ENCODE results near the gene DCUN1D4.

DNA sequence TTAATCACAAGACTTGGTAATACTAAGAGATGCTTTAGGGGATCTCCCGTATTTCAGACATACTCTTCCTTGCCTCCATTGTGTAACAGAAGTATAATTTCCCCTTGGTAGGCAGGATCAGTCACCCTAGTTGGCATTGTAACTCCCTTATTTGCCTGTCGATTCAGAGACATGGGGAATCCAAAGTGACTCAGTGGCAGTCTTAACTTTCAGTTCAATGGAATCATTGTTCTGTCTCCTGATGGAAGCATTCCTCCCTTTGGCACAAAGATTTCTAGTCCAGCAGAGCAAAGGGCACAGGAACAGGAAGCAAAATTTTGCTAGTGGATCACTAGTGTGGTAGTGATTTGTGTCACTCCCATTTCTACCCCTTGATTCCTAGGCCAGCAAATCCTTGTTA is 80.4 kb downstream of the DCUN1D4 start:
- TF ChIP-seq EZH2phosphoT487 (IDR thresholded peaks at IDR 0.05; ENCODE audit: borderline replicate concordance, low read depth) (no peak), CTCF (IDR thresholded peaks at IDR 0.05) (no peak), EP300 (IDR thresholded peaks at IDR 0.05; ENCODE audit: borderline replicate concordance in 1 of 2, low read depth in 1 of 2, low read length in 1 of 2) (no peak), POLR2AphosphoS5 (IDR thresholded peaks at IDR 0.05; ENCODE audit: low read depth, low read length) (no peak), FOXM1 (IDR thresholded peaks at IDR 0.05; ENCODE audit: low read depth) (no peak)
